Mesenteric fat pad (tissue), 1 donor: ENCODE results near the gene TCERG1L. TPM values are rescaled to one million over a fixed set of nuclear protein-coding genes. Genes with fewer than 3 reads are reported as not detected.

ENCODE experiments used
- DNase-seq: peaks from one replicate; pipeline ENCODE4 v3.0.0-alpha.2; 2020; ENCODE audit warnings: low spot score
- total RNA-seq: library from RNA; stranded (reverse); fragmentation: NEBNext Ultra II Directional; extraction: Animal tissue kit (Norgen Biotek cat#: 25700); gene quantifications from one replicate; pipeline ENCODE4 v1.2.1, GENCODE V29; 2021
- donor health status: DM: yes; HTN: yes; CAD: no.

Gene TCERG1L
- total RNA-seq, 1 donor from 2014 or later, result not detected

DNA sequence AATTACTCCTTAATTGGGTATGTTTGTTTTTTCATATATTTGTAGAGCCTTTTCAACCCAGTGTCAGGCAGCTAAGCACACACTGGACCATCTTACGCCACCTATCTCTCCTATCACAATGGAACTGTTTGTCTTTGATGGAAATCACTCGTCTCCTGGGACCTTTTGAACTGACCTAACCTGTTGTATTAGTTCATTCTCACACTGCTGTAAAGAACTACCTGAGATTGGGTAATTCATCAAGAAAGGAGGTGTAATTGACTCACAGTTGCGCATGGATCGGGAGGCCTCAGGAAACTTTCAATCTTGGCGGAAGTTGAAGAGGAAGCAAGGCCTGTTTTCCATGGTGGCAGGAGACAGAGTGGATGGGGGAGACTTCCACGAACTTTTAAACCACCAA, 182.0 kb downstream of the TCERG1L start:
- no peak for DNase-seq

DNA sequence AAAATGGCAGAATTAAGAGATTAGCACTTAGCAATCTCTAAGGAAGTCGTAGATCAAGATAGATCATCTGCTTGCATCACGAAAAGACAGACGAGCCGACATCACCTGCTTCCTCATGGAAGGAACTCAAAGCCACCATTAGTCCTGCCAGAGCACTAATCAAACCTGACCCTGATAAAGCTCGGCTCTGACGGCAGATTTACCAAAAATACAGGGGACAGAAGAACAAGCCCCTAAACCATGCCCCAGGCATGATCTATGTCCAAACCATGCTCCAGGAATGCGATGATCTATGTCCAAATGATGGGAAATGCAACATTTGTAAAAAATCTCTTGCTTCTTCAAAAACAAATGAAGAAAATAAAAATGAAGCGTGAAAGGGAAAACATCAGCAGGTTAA, 182.8 kb downstream of the TCERG1L start:
- no peak for DNase-seq

DNA sequence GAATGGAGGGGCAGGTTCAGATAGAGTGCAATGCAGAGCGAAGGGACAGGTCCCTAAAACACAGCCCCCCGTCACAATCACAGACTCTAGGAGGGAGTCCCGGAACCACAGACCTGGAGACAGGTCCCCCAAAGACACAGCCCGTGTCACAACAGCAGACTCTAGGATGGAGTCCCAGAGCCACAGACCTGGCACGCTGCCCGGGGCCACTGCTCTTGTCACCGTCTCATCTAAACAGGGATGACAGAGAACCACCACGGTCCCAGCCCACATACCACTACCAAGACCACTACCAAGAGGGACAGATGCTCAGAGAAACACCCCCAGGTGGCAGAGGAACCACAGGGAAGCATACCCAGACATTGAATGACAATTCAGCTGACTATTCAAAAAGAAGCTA, 183.9 kb downstream of the TCERG1L start:
- no peak for DNase-seq

DNA sequence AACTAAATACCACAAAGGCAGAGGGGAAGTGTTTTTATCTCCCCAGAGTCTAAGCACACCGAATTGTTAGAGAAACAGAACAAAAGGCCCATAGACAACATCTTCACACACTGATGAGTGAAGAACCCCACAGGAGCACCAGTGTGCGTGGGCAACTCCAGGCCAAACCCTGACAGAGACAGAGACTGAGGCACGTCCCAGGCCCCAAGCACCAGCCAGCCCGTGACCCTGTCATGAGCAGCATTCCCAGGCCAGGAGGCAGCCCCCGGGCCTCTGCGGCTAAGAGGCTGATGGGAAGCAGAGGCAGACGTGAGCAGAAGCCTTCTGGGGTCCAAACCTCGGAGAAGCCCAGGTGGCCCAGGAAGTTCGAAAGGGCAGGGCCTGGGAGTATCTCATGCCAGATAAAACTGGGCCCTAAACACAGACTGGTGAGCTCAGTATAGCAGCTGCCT, 184.4 kb downstream of the TCERG1L start:
- DNase-seq, result no peak

DNA sequence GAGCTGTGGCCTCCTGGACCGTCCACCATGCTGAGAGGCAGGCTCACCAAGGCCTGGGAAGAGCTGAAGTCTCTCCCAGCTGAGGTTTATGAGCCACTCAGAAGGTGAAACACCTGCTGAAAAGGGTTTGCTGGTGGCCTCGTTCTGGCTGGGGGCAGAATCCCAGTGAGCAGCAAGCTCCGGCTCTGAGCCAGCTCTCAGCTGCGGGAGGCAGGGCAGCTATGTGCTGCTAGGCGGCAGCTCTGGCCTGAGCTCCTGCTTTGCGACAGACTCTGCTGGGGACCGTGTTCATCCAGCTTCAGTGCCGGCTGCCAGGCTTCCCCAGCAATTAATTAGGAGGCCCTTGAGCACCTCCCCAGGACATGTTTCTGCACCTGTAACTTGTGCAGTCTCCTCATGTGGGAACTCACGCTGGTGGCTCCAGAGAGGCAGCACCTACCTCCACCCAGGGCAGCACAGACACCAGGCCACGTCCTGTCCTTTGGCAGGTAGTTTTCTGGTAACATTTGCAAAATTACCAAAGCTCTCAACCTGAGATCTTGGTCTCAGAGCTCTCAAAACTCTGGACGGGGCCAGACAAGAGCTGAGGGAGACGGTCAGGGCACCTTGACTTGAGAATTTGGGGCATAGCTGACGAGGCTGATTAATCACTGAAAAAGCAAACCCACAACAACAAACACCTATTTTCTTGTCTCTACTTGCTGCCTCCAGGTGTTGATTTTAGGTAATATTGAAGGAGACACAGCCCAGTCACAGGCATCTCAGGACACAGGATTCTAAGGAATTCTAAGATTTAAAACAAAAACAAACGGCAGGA, 185.0 kb downstream of the TCERG1L start:
- no peak for DNase-seq

DNA sequence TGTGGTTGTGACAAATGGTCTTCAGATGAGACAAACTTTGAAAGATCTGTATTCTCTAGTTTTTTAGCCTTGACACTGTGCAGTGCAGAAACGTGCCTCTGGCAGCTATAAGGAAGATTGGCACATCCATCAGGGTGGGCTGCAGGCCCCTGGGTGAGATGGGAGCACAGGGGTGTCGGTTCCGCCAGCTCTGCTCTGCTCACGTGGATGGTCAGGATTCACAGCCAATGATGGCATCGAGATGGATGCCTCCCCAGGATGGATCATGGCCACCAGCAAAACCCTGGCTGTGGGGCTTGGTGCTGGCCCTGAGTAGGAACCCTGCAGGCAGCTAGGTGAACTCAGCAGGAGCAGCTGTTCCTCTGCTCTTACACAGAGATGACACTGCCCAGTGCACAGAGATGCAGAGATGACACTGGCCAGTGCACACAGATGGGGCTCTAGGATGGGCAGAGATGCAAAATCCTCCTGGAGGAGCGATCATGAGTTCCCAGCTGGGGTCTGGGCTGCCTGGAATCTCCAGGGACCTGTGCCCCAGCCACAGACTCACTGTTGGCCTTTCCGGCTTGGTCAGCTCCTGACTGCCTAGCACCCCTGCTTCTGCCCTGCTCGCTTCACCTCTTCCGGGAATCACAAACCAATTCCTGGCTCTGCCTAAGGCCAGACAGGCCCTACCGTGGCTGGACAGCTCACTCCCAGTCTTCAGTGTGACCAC, 185.9 kb downstream of the TCERG1L start:
- no peak for DNase-seq

DNA sequence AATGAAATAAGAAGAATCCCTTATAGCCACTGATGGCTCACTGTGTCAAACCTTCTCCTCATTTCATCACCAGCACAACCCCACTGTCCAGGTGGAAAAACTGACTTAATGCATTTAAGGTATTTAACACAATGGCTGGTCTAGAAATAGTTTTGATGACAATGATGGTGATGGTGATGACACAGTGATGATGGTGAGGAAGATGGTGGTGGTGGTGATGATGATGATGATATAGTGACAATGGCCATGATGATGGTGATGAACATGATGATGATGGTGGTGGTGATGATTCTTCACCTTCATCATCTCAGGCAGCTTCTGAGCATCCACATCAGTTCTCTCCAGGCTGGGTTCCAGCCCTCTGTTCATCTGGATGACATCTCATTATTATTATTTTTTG, 186.6 kb downstream of the TCERG1L start:
- no peak for DNase-seq

DNA sequence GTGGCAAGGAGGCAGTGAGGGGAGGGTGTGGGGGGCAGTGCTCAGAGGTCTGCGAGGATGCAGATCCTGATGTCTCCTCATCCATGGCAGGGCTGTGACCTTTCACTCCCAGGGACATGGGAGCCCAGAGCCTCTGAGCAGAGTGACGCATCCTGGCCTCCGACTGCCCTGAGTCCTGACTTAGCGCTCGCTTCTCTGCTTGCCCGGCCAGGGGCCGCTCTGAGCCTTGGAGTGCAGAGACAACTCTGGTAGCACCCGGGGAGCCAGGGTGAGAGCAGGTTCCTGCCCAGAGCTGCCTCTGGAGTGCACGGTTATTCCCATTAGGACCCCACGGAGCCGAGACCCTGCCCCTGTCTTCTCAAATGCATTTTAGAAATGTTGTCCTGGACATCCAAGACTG, 188.0 kb downstream of the TCERG1L start:
- DNase-seq, result no peak

DNA sequence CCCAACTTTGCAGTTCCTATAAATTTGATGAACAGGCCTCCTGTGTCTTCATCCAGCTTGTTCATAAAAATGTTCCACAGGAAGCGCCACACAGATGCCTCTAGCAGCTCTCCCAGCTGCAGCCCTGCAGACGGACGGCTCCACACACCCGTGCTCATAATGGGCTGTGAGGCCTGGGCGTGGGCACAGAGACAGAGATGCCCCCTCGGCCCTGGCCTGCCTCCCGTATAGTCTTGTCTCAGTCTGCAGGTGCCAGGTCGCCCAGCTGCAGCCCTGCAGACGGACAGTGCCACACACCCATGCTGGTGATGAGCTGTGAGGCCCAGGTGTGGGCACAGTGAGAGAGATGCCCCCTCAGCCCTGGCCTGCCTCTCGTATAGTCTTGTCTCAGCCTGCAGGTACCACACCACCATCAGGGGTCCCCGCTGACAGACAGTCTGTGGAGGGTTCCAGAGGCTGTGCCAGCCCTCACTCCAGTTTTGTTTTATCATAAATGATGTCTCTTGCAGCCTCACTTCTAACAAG, 189.9 kb downstream of the TCERG1L start:
- DNase-seq, result no peak

DNA sequence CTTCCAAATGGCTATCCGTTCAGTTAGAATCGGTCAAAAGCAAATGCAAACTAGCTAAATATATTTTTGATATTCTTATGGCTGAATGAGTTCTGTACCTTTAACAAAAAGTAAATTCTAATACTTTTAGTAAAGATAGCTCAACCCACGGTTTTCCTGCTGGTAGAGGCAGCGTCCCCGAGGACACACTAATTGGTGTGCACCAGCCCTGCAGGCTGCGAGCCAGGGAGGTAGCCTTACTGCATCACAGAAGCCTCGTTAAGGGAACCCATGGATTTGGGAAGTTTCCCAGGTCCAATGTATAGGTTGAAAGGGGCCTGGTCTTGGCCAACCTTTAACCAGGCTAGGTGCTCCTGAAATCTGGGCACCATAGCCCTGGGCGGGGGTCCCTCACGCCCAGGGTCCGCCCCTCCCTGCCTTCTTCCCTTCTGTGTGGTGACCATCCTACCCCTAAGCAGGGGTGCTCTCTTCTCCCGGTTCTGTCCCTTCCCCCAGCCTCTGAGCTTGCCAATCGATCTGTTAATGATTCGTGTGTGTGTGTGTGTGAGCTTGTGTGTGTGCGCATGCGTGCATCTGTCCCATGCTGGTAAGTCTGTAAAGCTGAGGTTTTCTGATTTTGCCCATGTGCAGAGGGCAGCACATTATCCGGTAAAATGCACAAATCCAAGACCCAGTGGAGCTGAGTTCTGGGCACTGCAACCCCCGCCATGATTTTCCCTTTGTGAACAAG, 191.7 kb downstream of the TCERG1L start:
- no peak for DNase-seq

DNA sequence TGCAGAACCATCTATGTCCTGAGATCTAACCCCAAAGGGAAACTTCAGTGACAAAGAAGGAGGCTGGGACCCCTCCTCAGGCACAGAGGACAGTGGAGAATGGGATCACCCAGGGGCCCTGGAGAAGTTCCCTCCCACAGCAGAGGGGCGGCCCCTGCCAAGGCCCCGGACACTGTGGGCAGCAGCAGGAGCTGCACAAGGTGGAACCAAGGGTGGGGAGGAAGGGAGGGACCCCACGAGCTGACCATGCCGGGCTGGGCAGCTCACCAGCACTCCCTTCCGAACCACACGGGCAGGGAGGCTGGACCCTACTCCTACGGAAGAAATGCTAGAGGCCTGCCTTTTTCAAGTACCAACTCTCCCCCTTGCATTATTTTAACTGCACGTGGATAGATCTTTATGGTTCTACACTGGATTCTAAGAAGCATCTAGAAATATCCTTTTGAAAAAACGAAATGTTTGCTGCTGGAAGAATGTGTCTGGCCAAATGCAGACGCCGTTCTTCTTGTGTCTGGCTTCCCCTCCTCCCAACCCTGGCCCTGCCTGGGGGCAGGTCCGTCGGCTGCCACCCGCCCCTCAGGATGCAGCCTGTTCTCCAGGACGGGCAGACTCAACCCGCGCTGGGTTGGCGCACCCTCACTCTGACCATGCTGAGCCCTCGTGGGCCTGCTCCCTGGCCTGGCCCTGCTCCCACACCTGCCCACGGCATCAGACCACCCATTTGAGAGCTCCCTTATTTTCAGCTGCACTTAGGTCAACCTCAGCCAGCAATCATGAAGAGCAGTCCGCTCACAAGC, 193.9 kb downstream of the TCERG1L start:
- DNase-seq, result no peak

DNA sequence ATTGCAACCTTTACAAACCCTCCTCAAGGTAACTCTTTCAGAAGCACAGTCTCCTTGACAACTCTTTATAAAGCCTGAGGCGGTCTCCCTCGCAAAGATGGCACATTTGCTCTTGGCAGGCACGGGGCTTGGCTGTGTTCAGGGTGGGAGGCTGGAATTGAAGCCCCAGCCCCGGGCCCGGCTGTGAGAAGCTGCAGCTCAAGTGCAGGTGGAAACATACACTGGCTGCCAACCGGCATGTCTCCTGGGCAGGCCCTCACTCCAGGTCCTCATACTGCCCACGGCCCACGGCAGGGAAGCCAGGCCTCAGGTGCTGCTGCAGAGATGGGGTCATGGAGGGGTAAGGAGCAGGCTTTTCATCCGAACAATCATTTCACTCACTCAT, 194.5 kb downstream of the TCERG1L start:
- DNase-seq, result no peak

DNA sequence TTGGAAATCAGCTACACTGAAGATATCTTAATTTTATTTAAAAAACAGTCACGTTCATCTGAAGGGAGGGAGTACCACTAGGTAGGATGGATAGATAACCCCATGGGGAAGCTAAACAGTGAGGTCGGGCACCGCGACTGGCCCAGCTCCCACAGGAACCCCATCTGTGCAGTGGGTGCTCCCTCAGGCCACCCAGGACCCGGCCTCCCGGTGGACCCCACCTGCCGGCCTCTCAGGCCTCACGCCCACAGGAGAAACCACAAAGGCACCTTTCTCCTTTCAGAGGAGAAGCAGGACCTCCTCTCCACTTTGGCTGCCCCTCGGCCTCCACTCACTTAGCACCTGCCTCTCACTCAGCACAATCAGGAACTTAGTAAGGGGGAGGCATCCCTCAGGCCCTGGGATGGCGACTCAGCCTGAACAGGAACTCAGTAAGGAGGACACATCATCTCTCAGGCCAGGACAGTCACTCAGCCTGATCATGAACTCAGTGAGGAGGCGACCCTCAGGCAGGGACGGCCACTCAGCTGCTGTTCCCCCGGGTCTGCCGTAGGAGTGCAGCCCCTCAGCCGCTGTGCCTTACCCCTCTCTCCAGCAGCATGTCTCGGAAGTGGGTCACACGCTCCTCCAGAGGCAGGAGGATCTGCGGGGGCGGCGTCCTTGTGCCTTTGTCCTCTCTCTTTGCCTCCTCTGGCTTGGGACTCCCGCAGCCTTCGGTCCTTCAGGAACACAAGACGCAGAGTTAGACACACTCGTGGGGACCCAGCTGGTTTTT, 195.1 kb downstream of the TCERG1L start:
- no peak for DNase-seq

DNA sequence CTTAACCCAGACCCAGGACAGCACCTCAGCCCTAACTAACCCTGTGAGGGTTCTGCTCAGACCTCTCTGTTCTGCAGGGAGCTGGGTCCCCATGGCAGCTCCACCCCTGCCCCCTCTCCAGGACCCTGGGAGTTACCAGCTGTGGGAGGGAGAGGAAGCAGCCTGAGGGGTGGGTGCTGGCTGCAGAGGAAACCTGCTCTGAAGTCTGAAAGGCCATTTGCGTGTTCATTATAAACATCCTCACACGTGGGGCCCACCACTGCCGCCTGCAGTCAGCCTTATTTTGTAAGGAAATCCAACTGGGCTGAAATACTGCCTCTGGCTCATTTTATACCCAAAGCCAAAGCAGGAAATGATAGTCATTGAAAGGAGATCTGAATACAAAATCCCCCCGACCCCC, 195.7 kb downstream of the TCERG1L start:
- DNase-seq, result no peak

DNA sequence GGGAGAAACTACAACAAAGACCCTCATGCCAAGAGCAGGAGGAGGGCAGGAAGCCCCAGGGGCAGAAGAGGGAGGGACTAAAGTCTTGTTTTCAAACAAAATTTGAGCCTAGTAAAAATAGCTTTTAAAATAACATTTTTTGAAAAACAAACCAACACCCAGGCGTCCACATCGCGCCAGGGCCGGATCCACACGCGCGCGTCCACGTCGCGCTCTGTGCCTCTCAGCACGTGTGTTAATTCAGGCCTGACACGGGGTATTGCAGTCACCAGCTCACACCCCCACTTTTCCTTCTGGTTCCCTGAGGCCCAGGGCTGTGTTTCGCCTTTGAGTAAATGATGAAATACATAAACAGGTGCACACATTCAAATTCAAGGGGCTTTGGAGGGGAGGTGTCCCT, 196.2 kb downstream of the TCERG1L start:
- no peak for DNase-seq

DNA sequence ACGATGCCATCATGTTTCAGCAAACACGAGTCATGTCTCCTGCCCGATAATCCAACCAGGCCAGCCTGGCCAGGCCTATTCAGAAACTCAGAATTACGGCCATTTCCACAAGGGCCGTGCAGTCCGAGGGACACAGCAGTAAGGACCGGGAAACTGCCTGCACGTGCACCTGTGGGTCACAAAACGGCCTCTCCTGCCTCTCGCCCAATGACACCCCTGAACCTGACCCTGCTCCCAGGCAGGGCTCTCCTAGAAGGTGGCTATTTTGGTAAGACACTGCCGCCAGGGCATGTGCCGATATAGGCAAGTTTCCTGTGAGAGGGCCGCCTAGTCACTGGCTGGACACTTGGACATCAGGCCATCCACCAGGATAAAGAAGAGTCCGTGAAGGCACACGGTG, 196.7 kb downstream of the TCERG1L start:
- no peak for DNase-seq

DNA sequence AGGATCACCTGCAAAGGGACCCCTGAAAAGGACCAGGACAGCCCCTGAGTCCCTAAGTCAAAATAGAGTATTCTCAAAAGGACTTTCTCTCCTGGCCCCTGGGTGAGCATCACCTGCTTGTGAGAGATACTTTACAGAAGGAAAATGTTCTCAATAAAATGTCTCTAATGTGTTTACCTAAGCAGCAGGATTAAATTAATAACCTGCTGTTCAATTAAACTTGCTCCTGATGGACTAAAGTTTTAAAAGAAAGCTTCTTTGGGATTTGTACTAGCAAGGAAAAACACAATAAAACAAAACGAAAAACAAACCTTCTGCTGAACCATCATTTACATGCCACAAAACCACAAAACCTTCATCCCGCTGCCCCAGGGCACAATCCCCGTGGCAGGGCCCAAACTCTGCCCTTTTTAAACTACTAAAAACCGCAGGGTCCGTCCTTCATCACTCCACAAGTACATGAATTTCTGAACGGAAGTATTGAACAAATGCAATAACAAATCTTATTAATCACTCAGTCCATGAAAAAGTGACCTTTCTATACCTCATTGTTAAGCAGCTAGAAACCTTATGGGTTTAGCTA, 197.7 kb downstream of the TCERG1L start:
- no peak for DNase-seq

DNA sequence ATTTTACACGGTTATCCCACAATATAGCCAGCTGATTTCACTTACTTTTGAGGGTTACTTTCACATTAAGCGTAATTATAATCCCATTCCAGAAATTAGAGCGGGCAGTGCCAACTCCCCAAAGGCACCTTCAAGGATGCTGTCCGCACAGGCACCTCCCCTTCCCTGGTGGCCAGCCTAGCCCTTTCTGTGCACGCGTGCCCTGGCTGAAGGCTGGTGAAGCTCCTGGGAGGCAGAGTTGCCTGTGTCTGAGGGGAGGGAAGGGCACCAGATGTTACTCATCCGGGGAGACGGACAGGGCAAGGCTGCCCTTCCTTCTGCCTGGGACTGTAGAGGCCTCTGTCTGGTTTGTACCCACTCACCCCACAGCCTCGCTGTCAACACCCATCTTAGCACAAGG, 198.4 kb downstream of the TCERG1L start:
- DNase-seq, result no peak

DNA sequence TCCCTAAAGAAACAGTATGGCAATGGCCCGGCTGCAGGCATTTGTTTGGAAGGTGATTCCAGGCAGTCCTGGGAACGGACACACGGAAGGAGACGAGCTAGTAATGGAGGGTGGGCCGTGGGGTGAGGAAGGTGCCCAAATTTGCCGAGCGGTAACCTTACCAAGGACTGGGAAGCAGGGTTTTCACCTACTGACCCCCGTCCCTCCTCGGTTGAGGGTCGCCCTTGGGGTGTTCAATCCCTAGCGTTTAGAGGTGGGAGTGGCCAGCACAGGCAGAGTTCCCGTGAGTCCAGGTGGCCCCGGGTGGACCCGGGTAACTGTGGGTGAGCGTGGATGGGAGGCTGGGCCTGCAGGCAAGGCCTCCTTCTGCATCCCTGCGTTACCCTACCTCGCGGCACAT, 198.8 kb downstream of the TCERG1L start:
- no peak for DNase-seq
